HG02970 (cell line): Measurements from ENCODE around the gene JTB.
A peak's percentile ranks its signal among the peaks of the same experiment; 100 is the strongest.
"Not testable (repeated sequence)": the region's sequence is repeated elsewhere in the genome, so short reads cannot be mapped to it uniquely, and the experiment has no call there.

Experiments
- ATAC-seq: cut with Tn5 transposase; IDR thresholded peaks from one replicate; pipeline ENCODE4 v1.9.1; 2021; ENCODE audit warnings: mild to moderate bottlenecking, moderate library complexity, moderate number of reproducible peaks; ENCODE audit not compliant: unreplicated experiment, low FRiP score

The JTB gene

GRCh38 chr1:153977250-153978240, at the start of gene JTB:
Gene JTB, minus strand, starts transcription at chr1:153977674. Its CDS starts 422 bp downstream, at chr1:153977252.
- ATAC-seq = peak; percentile 70

GRCh38 chr1:154019940-154020339, 42.5 kb upstream of the JTB start:
- ATAC-seq = no peak

GRCh38 chr1:154019269-154019668, 41.8 kb upstream of the JTB start:
- no peak for ATAC-seq

GRCh38 chr1:154014154-154014907, 36.9 kb upstream of the JTB start:
- no peak for ATAC-seq

GRCh38 chr1:154012543-154012942, 35.1 kb upstream of the JTB start:
- ATAC-seq = not testable (repeated sequence)

GRCh38 chr1:154012129-154012528, 34.7 kb upstream of the JTB start:
- ATAC-seq = no peak

- ATAC-seq = no peak
Measured at GRCh38 chr1:154006136-154006535, 28.7 kb upstream of the JTB start.

- no peak for ATAC-seq
Measured at GRCh38 chr1:154000420-154000819, 22.9 kb upstream of the JTB start.

GRCh38 chr1:153996882-153997281, 19.4 kb upstream of the JTB start:
- not testable (repeated sequence) for ATAC-seq

- ATAC-seq = no peak
Measured at GRCh38 chr1:153995640-153996039, 18.2 kb upstream of the JTB start.

- no peak for ATAC-seq
Measured at GRCh38 chr1:153995202-153995601, 17.7 kb upstream of the JTB start.

GRCh38 chr1:153991806-153992205, 14.3 kb upstream of the JTB start:
- no peak for ATAC-seq

- ATAC-seq = no peak
Measured at GRCh38 chr1:153991151-153991630, 13.7 kb upstream of the JTB start.

- ATAC-seq = peak; percentile 66
Measured at GRCh38 chr1:153990468-153991150, 13.1 kb upstream of the JTB start, which contains the start of gene RPS27. Gene RPS27, plus strand, starts transcription at chr1:153990762. Its CDS starts 35 bp downstream, at chr1:153990797.

GRCh38 chr1:153987621-153988020, 10.1 kb upstream of the JTB start:
- no peak for ATAC-seq

GRCh38 chr1:153985941-153986761, 8.7 kb upstream of the JTB start, which contains the start of gene RAB13:
Gene RAB13, minus strand, starts transcription at chr1:153986339. Its CDS starts 103 bp downstream, at chr1:153986236.
- no peak for ATAC-seq

GRCh38 chr1:153985341-153985912, 8.0 kb upstream of the JTB start:
- ATAC-seq = no peak

- no peak for ATAC-seq
Measured at GRCh38 chr1:153984123-153984894, 6.8 kb upstream of the JTB start.
